ENCODE measurements around the gene CREBBP.

The CREBBP gene

GRCh38 chr16:3822366-3823045 lies 58.0 kb downstream of the CREBBP start:
- DNase-seq: no peak

GRCh38 chr16:3821184-3821583 lies 59.3 kb downstream of the CREBBP start:
- DNase-seq: no peak

- DNase-seq: peak; percentile 28
Measured at GRCh38 chr16:3819746-3820724, 60.5 kb downstream of the CREBBP start.

GRCh38 chr16:3819175-3819527 lies 61.4 kb downstream of the CREBBP start:
- DNase-seq: no peak

- no peak for DNase-seq
Measured at GRCh38 chr16:3816326-3816725, 64.2 kb downstream of the CREBBP start.

- DNase-seq: no peak
Measured at GRCh38 chr16:3814755-3815154, 65.8 kb downstream of the CREBBP start.

GRCh38 chr16:3812469-3813172 lies 67.9 kb downstream of the CREBBP start:
- no peak for DNase-seq

GRCh38 chr16:3810818-3811217 lies 69.7 kb downstream of the CREBBP start:
- no peak for DNase-seq

- no peak for DNase-seq
Measured at GRCh38 chr16:3810198-3810664, 70.3 kb downstream of the CREBBP start.

GRCh38 chr16:3808308-3809063 lies 72.0 kb downstream of the CREBBP start:
- DNase-seq: no peak

- no peak for DNase-seq
Measured at GRCh38 chr16:3807425-3808123, 72.9 kb downstream of the CREBBP start.

- no peak for DNase-seq
Measured at GRCh38 chr16:3804426-3805016, 76.0 kb downstream of the CREBBP start.

- DNase-seq: no peak
Measured at GRCh38 chr16:3800477-3801270, 79.8 kb downstream of the CREBBP start.

GRCh38 chr16:3800019-3800418 lies 80.5 kb downstream of the CREBBP start:
- no peak for DNase-seq

GRCh38 chr16:3799354-3799753 lies 81.2 kb downstream of the CREBBP start:
- DNase-seq: no peak

- DNase-seq: no peak
Measured at GRCh38 chr16:3798838-3799237, 81.7 kb downstream of the CREBBP start.

GRCh38 chr16:3797904-3798811 lies 82.4 kb downstream of the CREBBP start:
- no peak for DNase-seq

GRCh38 chr16:3797473-3797872 lies 83.0 kb downstream of the CREBBP start:
- peak; percentile 49 for DNase-seq

GRCh38 chr16:3793161-3793576 lies 87.3 kb downstream of the CREBBP start:
- DNase-seq: no peak

Data from CD4-positive, alpha-beta T cell treated with Interleukin-21 for 1 hour (primary cell).